ENCODE data around the gene IPMK.
A peak's percentile ranks its signal among the peaks of the same experiment; 100 is the strongest.
"Not testable (repeated sequence)": the region's sequence is repeated elsewhere in the genome, so short reads cannot be mapped to it uniquely, and the experiment has no call there.

Gene IPMK

GRCh38 chr10:58266826-58267712 lies 625 bp downstream of the IPMK start:
- peak; percentile 8 for DNase-seq

GRCh38 chr10:58266003-58266825 lies 1.5 kb downstream of the IPMK start:
- no peak for DNase-seq

- no peak for DNase-seq
Observed at GRCh38 chr10:58265249-58265648, 2.4 kb downstream of the IPMK start.

- no peak for DNase-seq
Observed at GRCh38 chr10:58264780-58265179, 2.9 kb downstream of the IPMK start.

GRCh38 chr10:58262766-58263165 lies 4.9 kb downstream of the IPMK start:
- no peak for DNase-seq

- DNase-seq, result no peak
Observed at GRCh38 chr10:58260334-58260733, 7.4 kb downstream of the IPMK start.

GRCh38 chr10:58258977-58259692 lies 8.6 kb downstream of the IPMK start:
- no peak for DNase-seq

GRCh38 chr10:58256013-58256780 lies 11.5 kb downstream of the IPMK start:
- not testable (repeated sequence) for DNase-seq

GRCh38 chr10:58254644-58255043 lies 13.1 kb downstream of the IPMK start:
- DNase-seq, result no peak

GRCh38 chr10:58253184-58253583 lies 14.5 kb downstream of the IPMK start:
- DNase-seq, result no peak

- DNase-seq, result not testable (repeated sequence)
Observed at GRCh38 chr10:58244666-58245065, 23.0 kb downstream of the IPMK start.

GRCh38 chr10:58244242-58244641 lies 23.5 kb downstream of the IPMK start:
- DNase-seq, result not testable (repeated sequence)

- not testable (repeated sequence) for DNase-seq
Observed at GRCh38 chr10:58243801-58244200, 23.9 kb downstream of the IPMK start.

GRCh38 chr10:58243269-58243668 lies 24.4 kb downstream of the IPMK start:
- no peak for DNase-seq

- no peak for DNase-seq
Observed at GRCh38 chr10:58241346-58241745, 26.3 kb downstream of the IPMK start.

GRCh38 chr10:58240531-58240930 lies 27.2 kb downstream of the IPMK start:
- DNase-seq, result no peak

- no peak for DNase-seq
Observed at GRCh38 chr10:58239561-58240169, 28.0 kb downstream of the IPMK start.

- peak; percentile 74 for DNase-seq
Observed at GRCh38 chr10:58237014-58237834, 30.5 kb downstream of the IPMK start.

GRCh38 chr10:58229856-58230255 lies 37.8 kb downstream of the IPMK start:
- not testable (repeated sequence) for DNase-seq

GRCh38 chr10:58225654-58226053 lies 42.0 kb downstream of the IPMK start:
- no peak for DNase-seq
